Measurements from ENCODE around the gene CD3G. TPM values are rescaled to one million over a fixed set of nuclear protein-coding genes. Genes with fewer than 3 reads are reported as not detected.
"Not testable (repeated sequence)": the region's sequence is repeated elsewhere in the genome, so short reads cannot be mapped to it uniquely, and the experiment has no call there.

CD3G gene
- total RNA-seq, 2 donors from 2014 or later, result 0.24 TPM; not detected in 1

GRCh38 chr11:118304568-118305248 lies 39.4 kb upstream of the CD3G start, which contains the start of gene CD3E:
Gene CD3E (plus strand): TSS chr11:118304730. CDS start chr11:118304953, 223 bp downstream.
- no peak within 1 kb of the TSS for H3K4me3 ChIP-seq
- H3K4me1 ChIP-seq, result no peaks in the 10 kb centered on the region
- TF ChIP-seq CTCF (IDR thresholded peaks at IDR 0.05), result no peak
- no peak within 1 kb of the TSS for H3K27ac ChIP-seq
- no peak for DNase-seq (ENCODE audit: low spot score)
- H3K36me3 ChIP-seq, result no peaks in the 10 kb centered on the region
- H3K9me3 ChIP-seq, result no peaks in the 10 kb centered on the region
- H3K27me3 ChIP-seq, result no peaks in the 10 kb centered on the region

- Histone ChIP-seq H3K9me3 (no peaks in the 10 kb centered on the region), H3K4me3 (no peak overlapping the region), H3K36me3 (no peaks in the 10 kb centered on the region), H3K27me3 (no peaks in the 10 kb centered on the region), H3K27ac (no peak overlapping the region), H3K4me1 (no peaks in the 10 kb centered on the region)
- no peak for DNase-seq (ENCODE audit: low spot score)
- TF ChIP-seq CTCF (IDR thresholded peaks at IDR 0.05), result no peak
Measured at GRCh38 chr11:118305726-118306125, 38.4 kb upstream of the CD3G start.

- Histone ChIP-seq H3K9me3 (no peaks in the 10 kb centered on the region), H3K27ac (no peak overlapping the region), H3K4me1 (no peaks in the 10 kb centered on the region), H3K27me3 (no peaks in the 10 kb centered on the region), H3K36me3 (no peaks in the 10 kb centered on the region), H3K4me3 (no peak overlapping the region)
- TF ChIP-seq CTCF (IDR thresholded peaks at IDR 0.05), result no peak
- no peak for DNase-seq (ENCODE audit: low spot score)
Measured at GRCh38 chr11:118306556-118306955, 37.6 kb upstream of the CD3G start.

- H3K4me3 ChIP-seq; H3K27ac ChIP-seq; DNase-seq (ENCODE audit: low spot score); H3K4me1 ChIP-seq; H3K36me3 ChIP-seq; H3K27me3 ChIP-seq; H3K9me3 ChIP-seq: not testable (repeated sequence)
Measured at GRCh38 chr11:118308995-118309528, 35.1 kb upstream of the CD3G start.

- Histone ChIP-seq H3K36me3 (no peaks in the 10 kb centered on the region), H3K4me1 (no peaks in the 10 kb centered on the region), H3K4me3 (no peak overlapping the region), H3K9me3 (no peaks in the 10 kb centered on the region), H3K27ac (no peak overlapping the region), H3K27me3 (no peaks in the 10 kb centered on the region)
- TF ChIP-seq CTCF (IDR thresholded peaks at IDR 0.05), result no peak
- no peak for DNase-seq (ENCODE audit: low spot score)
Measured at GRCh38 chr11:118310271-118310670, 33.9 kb upstream of the CD3G start.

GRCh38 chr11:118310781-118311485 lies 33.2 kb upstream of the CD3G start:
- no peak overlapping the region for H3K4me3 ChIP-seq
- no peak for DNase-seq (ENCODE audit: low spot score)
- no peak for TF ChIP-seq CTCF (IDR thresholded peaks at IDR 0.05)
- no peaks in the 10 kb centered on the region for H3K9me3 ChIP-seq
- H3K27ac ChIP-seq, result no peak overlapping the region
- H3K27me3 ChIP-seq, result no peaks in the 10 kb centered on the region
- no peaks in the 10 kb centered on the region for H3K36me3 ChIP-seq
- no peaks in the 10 kb centered on the region for H3K4me1 ChIP-seq
